ENCODE measurements around the gene TPRX1. TPM values are rescaled to one million over a fixed set of nuclear protein-coding genes. Genes with fewer than 3 reads are reported as not detected.
"Not testable (repeated sequence)": the region's sequence is repeated elsewhere in the genome, so short reads cannot be mapped to it uniquely, and the experiment has no call there.

Gene TPRX1
- total and polyA plus RNA-seq, 2 of the 4 experiments (the other 2 are of a cell fraction), result not detected

DNA sequence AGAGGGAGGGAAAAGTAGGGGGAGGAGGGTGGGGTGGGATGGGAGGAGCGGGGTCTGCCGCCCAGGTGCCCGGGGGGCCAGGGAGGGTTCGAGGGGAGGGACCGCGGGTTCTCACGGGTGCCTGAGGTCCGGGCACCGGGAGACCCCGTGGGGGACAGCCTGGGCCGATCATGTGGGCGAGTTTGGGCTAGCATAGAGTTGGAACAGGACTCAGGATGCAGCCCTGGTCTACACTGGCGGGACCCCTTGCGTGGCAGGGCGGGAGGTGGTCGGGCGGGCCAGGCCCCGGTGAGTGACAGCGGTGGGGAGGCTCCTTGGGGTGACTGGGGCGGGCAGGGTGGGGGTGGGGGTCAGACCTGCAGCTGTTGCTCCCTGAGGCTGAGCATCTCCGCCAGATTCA, 1.2 kb downstream of the TPRX1 start:
- H2BK20ac ChIP-seq (ENCODE audit: low read depth, low read length); H2BK120ac ChIP-seq (ENCODE audit: low read depth, low read length); H3K4me1 ChIP-seq (ENCODE audit: control insufficient read depth, insufficient read depth, low read length); BruUV-seq (replicated peaks); ATAC-seq (ENCODE audit: low read depth); H2AK9ac ChIP-seq (replicated peaks; ENCODE audit: low read depth, low read length, poor library complexity); H3K4me2 ChIP-seq (ENCODE audit: low read depth, low read length); in situ Hi-C loops (cut with MboI; ENCODE audit: low sequenced_read_pairs); H2BK15ac ChIP-seq (ENCODE audit: low read depth, low read length); H3K14ac ChIP-seq (replicated peaks; ENCODE audit: low read depth, low read length); H3K4ac ChIP-seq (ENCODE audit: low read depth, low read length); H3K9me3 ChIP-seq (ENCODE audit: control insufficient read depth, insufficient read depth, low read length); DNase-seq; H2BK5ac ChIP-seq (ENCODE audit: low read depth, low read length, poor library complexity, severe bottlenecking); H3K56ac ChIP-seq (ENCODE audit: extremely low read depth, insufficient read depth, low read length); intact Hi-C loops (cut with micrococcal nuclease); H3K9ac ChIP-seq (ENCODE audit: low read depth, low read length); H4K8ac ChIP-seq (ENCODE audit: low read depth in 2 of 2, low read length in 2 of 2); H4K20me1 ChIP-seq (ENCODE audit: insufficient read depth, low read length); H3K79me1 ChIP-seq (ENCODE audit: low read depth in 1 of 2, low read length in 2 of 2); H2AFZ ChIP-seq (replicated peaks; ENCODE audit: low read length, poor library complexity); H3K9me1 ChIP-seq (ENCODE audit: insufficient read depth, low read length); H3K27me3 ChIP-seq (ENCODE audit: control insufficient read depth, insufficient read depth, low read length); H4K91ac ChIP-seq (ENCODE audit: insufficient read depth, low read depth, low read length); H2AK5ac ChIP-seq (ENCODE audit: low read depth, low read length); H3K36me3 ChIP-seq (ENCODE audit: control insufficient read depth, insufficient read depth, low read length); POLR2A ChIA-PET (ENCODE audit: unreplicated experiment); dilution Hi-C loops (cut with HindIII; ENCODE audit: low sequenced_read_pairs, unreplicated experiment); H4K5ac ChIP-seq (ENCODE audit: low read depth, low read length); H3K27ac ChIP-seq (ENCODE audit: insufficient read depth, low read length); H3K18ac ChIP-seq (ENCODE audit: low read depth, low read length); H3K23ac ChIP-seq (ENCODE audit: low read depth, low read length); H3K4me3 ChIP-seq (ENCODE audit: insufficient read depth, low read depth, low read length); CTCF ChIA-PET: not testable (repeated sequence)
- WGBS, 2 experiments (ENCODE audit: extremely low coverage in 2 of 2, insufficient read length in 1 of 2), result no CpG with 5 or more reads among the region's 21 CpGs

Data from IMR-90 (cell line).